ENCODE measurements around the gene RCAN3. TPM values are rescaled to one million over a fixed set of nuclear protein-coding genes. Genes with fewer than 3 reads are reported as not detected.
A peak's percentile ranks its signal among the peaks of the same experiment; 100 is the strongest.

The RCAN3 gene
- total and polyA plus RNA-seq, 2 of the 13 experiments (the other 11 are each of a cell fraction or from before 2014, with no cell fraction given) = 12.2 to 13.3 TPM

GRCh38 chr1:24567792-24568388 lies 65.3 kb downstream of the RCAN3 start (continued):
- TF ChIP-seq AFF4 (CRISPR knock-in tag; IDR thresholded peaks at IDR 0.05) = no peak
- 0 out of 2 replicates have a peak, but pooled peaks have one; percentile 47 for TF ChIP-seq ZNF232 (CRISPR knock-in tag; IDR thresholded peaks at IDR 0.05; ENCODE audit: borderline replicate concordance)
- no peak for TF ChIP-seq ZNF546 (CRISPR knock-in tag; conservative IDR thresholded peaks at IDR 0.05)
- no peak for TF ChIP-seq NONO (IDR thresholded peaks at IDR 0.05)
- TF ChIP-seq NONO (CRISPR knock-in tag; conservative IDR thresholded peaks at IDR 0.05) = peak; percentile 56; the same call in 1 of the 2 replicates
- peak; percentile 87 for TF ChIP-seq RXRA (CRISPR knock-in tag; IDR thresholded peaks at IDR 0.05)
- TF ChIP-seq KLF6 (CRISPR knock-in tag; IDR thresholded peaks at IDR 0.05) = no peak
- no peak for TF ChIP-seq E2F2 (CRISPR knock-in tag; IDR thresholded peaks at IDR 0.05; ENCODE audit: borderline replicate concordance)
- no peak for TF ChIP-seq ZNF3 (CRISPR knock-in tag; IDR thresholded peaks at IDR 0.05)
- no peak for TF ChIP-seq CBX2 (IDR thresholded peaks at IDR 0.05; ENCODE audit: low read depth, low read length)
- no peak for TF ChIP-seq CBX2 (CRISPR knock-in tag; IDR thresholded peaks at IDR 0.05; ENCODE audit: low read depth)
- TF ChIP-seq NRL (CRISPR knock-in tag; IDR thresholded peaks at IDR 0.05; ENCODE audit: borderline replicate concordance) = no peak; the same call in 1 of the 2 replicates
- no peak for TF ChIP-seq FOXA1 (IDR thresholded peaks at IDR 0.05)
- TF ChIP-seq FOXA1 (CRISPR knock-in tag; IDR thresholded peaks at IDR 0.05) = peak; percentile 86
- TF ChIP-seq ZNF816 (CRISPR knock-in tag; IDR thresholded peaks at IDR 0.05; ENCODE audit: borderline replicate concordance) = peak; percentile 47; the same call in 1 of the 2 replicates
- no peak for TF ChIP-seq SUZ12 (IDR thresholded peaks at IDR 0.05; ENCODE audit: low read depth, low read length)
- TF ChIP-seq, protein P1, sequence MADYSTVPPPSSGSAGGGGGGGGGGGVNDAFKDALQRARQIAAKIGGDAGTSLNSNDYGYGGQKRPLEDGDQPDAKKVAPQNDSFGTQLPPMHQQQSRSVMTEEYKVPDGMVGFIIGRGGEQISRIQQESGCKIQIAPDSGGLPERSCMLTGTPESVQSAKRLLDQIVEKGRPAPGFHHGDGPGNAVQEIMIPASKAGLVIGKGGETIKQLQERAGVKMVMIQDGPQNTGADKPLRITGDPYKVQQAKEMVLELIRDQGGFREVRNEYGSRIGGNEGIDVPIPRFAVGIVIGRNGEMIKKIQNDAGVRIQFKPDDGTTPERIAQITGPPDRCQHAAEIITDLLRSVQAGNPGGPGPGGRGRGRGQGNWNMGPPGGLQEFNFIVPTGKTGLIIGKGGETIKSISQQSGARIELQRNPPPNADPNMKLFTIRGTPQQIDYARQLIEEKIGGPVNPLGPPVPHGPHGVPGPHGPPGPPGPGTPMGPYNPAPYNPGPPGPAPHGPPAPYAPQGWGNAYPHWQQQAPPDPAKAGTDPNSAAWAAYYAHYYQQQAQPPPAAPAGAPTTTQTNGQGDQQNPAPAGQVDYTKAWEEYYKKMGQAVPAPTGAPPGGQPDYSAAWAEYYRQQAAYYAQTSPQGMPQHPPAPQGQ (CRISPR knock-in tag; IDR thresholded peaks at IDR 0.05; ENCODE audit: borderline replicate concordance) = no peak
- TF ChIP-seq SIN3B (IDR thresholded peaks at IDR 0.05; ENCODE audit: low read length) = no peak
- TF ChIP-seq MED1 (CRISPR knock-in tag; IDR thresholded peaks at IDR 0.05) = peak; percentile 90
- peak; percentile 82 for TF ChIP-seq ARID3A (IDR thresholded peaks at IDR 0.05; ENCODE audit: low read depth, low read length)
- TF ChIP-seq, protein P2, sequence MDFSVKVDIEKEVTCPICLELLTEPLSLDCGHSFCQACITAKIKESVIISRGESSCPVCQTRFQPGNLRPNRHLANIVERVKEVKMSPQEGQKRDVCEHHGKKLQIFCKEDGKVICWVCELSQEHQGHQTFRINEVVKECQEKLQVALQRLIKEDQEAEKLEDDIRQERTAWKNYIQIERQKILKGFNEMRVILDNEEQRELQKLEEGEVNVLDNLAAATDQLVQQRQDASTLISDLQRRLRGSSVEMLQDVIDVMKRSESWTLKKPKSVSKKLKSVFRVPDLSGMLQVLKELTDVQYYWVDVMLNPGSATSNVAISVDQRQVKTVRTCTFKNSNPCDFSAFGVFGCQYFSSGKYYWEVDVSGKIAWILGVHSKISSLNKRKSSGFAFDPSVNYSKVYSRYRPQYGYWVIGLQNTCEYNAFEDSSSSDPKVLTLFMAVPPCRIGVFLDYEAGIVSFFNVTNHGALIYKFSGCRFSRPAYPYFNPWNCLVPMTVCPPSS (IDR thresholded peaks at IDR 0.05) = no peak
- peak; percentile 96 for TF ChIP-seq TBX2 (CRISPR knock-in tag; IDR thresholded peaks at IDR 0.05; ENCODE audit: borderline replicate concordance)

Data from HepG2 (cell line).